NCI-H526 treated with DMSO at 0.1 percent for 48 hours (cell line): ENCODE results near the gene ZNF620.
"Not testable (repeated sequence)": the region's sequence is repeated elsewhere in the genome, so short reads cannot be mapped to it uniquely, and the experiment has no call there.

Experiments
- DNase-seq: peaks from one replicate; lab custom pipeline; 2025; lab: John Stamatoyannopoulos, UW

The ZNF620 gene

DNA sequence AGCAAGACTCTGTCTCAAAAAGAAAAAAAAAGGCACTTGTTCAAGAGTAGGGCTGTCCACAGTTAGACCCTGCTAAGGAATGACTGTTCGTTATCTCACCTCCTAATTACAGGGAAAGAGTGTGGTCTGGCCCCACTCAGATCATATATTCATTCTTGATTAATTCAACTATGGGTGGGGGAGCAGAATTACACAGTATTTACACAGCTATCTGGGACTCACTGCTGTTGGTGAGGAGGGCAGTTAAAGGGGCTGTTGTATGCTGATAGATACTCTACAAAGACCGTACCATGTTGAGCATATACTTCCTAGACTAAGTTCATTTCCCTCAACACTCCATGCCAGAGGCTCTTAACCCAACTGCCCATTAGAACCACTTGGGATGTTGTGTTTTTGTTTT lies 3.8 kb upstream of the ZNF620 start:
- no peak for DNase-seq

DNA sequence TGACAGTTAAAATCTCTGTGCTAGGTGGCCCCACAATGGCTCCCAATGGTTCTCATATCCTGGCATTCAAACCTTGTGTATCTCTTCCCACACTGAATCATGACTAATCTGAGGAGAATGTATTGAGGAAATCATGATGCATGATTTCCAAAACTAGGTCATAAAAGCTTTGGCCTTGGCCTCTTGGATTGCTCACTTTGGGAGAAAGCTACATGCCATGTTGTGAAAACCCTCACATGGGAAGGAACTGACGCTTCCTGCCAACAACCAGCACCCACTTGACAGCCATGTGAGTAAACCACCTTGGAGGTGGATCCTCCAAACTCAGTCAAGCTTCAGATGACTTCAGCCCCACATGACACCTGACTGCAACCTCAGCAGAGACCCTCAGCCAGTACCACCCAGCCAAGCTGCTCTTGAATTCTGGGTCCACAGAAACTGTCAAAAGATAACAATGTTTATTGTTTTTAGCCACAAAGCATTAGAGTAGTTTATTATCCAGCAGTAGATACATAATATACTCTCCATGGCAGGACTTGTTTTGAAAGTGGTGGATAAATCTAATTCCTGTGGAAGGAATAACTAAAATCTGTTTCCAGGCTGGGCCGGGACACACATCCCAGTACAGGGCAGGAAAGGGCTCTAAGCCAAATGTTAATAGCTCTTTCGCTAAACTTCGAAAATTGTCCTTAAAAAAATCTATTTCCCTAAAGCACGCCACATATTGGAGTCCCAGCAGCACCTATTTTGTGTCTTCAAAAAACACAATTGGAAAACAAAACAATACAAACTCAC lies 1.0 kb upstream of the ZNF620 start:
- DNase-seq, result no peak

DNA sequence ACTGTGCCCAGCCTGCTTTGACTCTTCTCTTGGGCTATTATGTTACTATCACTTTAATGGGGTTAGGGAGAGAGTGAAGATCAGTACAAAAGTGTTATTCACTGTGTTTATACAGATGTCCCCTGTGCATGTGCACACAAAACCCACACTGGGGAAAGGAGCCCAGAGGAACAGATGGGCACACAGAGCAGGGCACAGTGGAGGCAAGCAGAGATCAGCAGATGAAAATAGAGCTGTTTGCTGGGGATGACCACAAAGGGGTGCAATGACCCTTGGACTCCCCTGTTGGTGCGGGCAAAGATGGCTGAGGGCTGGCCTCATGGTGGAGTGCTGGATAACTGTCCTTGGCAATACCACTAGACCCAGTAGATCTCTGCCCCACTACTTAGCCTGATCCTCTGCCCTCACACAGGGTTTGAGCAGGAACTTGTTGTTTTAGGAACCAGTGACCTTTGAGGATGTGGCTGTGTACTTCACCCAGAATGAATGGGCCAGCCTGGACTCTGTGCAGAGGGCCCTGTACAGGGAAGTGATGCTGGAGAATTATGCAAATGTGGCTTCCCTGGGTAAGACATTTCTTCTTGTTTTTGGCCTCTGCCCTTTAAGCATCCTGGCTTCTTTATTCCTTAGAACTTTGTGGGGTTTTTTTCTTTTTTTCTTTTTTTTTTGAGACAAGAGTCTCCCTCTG lies 5.3 kb downstream of the ZNF620 start:
- no peak for DNase-seq

DNA sequence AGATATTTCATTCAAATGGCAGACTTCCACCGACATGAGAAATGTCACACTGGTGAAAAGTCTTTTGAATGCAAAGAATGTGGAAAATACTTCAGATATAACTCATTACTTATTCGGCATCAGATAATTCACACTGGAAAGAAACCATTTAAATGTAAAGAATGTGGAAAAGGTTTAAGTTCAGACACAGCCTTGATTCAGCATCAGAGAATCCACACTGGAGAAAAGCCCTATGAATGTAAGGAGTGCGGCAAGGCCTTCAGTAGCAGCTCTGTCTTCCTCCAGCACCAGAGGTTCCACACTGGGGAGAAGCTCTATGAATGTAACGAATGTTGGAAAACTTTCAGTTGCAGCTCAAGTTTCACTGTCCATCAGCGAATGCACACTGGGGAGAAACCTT lies 10.4 kb downstream of the ZNF620 start:
- no peak for DNase-seq

DNA sequence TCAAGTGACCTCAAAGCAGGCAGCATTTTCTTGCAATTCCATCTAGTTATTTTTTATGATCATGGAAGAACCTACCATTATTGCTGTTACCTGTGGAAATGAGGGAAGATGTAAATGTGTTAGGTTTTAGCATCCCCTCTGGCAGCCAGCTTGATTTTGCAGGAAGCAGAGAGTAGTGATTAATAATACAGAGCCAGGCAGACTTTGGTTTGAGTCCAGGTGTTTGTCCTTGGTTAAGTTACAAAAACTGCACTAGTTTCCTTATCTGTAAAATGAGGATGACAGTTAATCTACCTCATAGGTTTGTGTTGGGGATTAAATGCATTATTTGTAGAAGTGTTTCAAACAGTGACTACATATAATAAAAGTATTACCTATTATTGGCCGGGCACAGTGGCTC lies 12.2 kb downstream of the ZNF620 start:
- DNase-seq, result no peak

DNA sequence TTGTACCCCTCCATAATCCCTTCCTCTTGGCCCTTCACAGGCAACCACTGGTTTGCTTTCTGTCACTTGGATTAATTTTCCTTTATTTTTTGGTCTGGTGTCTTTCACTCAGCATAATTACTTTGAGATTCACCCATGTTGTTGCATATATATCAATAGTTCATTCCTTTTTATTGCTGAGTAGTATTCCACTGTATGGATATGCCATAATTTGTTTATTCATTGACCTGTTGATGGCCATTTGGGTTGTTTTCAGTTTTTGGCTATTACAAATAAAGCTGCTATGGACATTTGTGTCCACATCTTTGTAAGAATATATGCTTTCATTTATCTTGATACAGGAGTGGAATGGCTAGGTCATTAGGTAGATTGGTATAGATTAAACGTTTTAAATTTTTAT lies 13.0 kb downstream of the ZNF620 start:
- DNase-seq, result no peak

DNA sequence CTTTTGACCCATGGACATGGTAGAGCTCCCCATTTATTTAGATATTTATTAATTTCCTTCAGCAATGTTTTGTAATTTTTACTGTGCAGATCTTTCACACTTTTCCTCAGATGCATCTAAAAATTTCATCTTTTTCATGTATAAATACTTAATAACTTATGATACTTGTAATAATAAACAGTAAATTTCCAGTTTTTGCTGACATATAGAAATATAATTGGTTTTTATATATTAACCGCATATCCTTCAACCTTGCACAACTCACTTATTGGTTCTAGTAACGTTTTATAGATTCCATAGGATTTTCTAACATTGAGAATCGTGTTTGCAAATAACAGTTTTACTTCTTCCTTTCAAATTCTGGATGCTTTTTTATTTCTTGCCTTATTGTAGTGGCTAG lies 15.4 kb downstream of the ZNF620 start:
- DNase-seq, result no peak

DNA sequence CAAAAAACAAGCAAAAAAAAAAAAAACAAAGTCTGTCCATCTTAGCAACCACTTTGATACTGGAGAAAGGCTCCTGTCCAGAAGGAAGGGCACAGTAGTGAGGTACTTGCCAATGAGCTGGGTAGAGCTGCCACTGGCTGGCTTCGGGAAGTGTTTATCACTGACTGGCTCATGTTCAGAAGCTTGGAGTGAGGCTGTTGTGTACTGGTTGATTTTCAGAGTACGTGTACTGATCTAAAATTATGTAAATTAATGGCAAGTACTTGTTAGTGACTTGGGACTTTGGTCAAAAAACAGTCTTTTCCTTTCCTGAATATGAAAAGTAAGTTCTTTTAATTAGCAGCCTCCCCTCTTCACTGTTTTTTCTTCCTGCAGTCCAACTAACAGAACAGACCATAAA lies 17.9 kb downstream of the ZNF620 start:
- DNase-seq, result no peak

DNA sequence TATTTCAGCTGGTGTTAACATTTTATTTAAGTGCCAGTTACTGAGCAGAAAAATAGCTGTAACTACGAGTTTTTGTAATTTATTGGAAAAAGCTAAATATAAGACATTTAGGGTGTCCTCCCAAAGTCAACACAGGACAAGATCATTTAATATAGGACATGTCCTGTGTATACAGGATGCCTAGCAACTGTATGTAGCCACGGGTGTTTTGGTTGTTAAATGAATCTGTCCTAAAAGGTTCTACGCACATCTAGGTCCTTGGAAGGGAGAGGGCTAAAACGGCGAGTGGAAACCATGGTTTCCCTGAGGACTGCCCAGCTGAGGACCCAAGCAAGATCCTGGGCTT lies 18.4 kb downstream of the ZNF620 start:
- DNase-seq, result peak; percentile 54

DNA sequence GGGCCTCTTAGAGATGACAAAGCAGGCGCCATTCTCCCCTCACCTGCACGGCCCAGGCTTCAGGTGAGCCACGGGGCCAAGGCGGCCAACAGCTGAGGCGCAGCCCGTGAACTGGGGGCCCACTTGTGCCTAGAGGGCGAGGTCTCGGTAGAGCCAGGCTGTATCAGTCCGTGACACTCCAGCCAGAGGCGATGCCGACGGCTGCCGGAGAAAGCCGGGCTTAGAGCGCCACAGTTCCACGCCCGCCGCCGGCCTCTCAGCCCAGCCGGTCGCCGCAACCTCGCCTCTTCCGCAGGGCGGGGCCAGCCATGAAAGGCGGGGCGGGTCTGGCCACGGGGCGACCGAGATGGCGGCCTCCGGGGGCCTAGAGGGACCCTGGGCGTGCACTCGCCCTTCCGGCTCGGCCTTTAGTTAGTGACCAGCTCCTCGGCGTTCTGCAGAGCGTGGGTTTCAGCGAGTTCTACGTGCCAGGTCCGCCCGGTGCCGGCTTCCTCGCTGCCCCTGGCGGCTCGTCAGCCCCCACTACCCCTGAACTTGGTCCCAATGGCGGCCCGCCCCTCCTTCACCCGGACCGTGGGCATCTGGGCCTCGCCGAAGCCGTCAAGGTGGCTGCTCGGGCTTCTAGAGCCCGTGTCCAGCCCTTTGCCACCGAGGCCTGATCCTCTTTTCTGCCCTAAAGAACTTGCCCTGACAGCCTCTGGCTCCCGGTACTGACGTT lies 18.9 kb downstream of the ZNF620 start, which contains the start of gene ZNF621:
ZNF621 (plus strand) TSS at position 393 of the 718 bp plus-strand sequence. CDS start 881 bp downstream, outside the sequence.
- peak; percentile 64 for DNase-seq

DNA sequence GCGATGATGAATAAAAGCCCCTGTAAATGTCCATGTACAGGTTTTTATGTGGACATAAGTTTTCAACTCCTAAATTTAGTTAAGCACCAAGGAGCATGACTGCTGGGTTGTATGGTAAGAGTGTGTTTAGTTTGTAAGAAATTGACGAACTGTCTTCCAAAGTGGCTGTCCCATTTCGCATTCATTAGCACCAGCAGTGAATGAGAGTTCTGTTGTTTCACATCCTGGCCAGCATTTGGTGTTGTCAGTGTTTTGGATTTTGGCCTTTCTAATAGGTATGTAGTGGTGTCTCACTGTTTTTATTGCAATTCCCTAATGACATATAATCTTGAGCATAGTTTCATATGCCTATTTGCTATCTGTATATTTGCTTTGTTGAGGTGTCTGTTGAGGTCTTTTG lies 22.6 kb downstream of the ZNF620 start:
- DNase-seq, result no peak

DNA sequence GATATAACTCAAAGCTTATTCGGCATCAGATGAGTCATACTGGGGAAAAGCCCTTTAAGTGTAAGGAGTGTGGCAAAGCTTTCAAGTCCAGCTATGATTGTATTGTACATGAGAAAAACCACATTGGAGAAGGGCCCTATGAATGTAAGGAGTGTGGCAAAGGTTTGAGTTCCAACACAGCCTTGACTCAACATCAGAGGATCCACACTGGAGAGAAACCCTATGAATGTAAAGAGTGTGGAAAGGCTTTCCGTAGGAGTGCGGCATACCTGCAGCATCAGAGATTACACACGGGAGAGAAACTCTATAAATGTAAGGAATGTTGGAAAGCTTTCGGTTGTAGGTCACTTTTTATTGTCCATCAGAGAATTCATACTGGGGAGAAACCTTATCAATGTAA lies 26.4 kb downstream of the ZNF620 start:
- no peak for DNase-seq

DNA sequence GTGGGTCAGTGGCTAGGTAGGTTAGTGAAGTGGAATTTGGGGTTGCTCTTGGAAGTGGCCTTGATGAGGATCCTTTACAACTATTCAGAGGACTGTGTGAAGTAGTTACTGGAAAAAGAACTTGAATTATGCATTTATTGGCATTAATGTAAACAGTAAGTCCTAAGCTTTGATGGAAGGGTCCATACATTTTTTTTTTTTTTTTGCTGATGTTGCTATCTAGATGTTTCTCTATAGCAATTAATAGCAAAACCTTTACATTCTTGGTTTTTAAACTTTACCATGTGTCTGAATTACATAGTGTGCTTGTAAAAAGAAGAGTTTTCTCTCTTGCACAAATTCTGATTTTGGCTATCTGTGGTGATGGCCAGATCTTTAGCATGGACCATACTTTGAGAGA lies 28.4 kb downstream of the ZNF620 start:
- DNase-seq, result no peak

DNA sequence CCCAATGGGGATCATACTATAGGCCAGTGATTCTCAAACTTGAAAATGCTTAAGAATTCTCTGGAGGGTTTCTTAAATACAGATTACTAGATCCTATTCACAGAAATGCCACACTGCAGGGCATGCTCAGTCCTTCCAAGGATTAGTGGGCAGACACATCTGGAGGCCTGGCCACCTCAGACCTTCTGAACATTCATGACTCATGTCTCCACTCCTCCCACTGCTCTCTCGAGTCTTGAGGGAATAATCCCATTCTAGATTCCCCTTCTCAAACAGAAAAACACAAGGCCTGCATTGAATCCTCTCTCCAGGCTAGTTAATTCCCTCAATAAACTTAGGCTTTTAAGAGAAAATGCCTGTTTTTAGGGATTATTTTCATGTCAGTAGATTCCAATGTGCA lies 41.0 kb downstream of the ZNF620 start:
- no peak for DNase-seq

DNA sequence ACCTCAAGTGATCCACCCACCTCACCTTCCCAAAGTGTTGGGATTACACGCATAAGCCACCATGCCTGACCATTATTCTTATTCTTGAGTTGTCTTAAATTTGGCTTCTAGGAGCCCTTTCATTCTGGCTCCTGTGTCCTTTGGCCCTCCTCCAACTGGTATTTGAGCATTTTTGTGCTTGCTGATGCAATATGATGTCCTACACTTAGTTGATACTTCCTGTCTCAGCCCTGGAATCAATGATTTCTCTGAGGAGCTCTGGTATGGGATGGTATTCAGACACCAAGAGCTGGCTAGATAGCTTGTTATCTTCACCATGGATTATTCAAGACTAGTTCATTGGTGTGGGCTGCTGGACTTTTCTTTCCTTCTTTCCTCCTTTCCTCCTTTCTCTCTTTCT lies 44.3 kb downstream of the ZNF620 start:
- DNase-seq, result no peak

DNA sequence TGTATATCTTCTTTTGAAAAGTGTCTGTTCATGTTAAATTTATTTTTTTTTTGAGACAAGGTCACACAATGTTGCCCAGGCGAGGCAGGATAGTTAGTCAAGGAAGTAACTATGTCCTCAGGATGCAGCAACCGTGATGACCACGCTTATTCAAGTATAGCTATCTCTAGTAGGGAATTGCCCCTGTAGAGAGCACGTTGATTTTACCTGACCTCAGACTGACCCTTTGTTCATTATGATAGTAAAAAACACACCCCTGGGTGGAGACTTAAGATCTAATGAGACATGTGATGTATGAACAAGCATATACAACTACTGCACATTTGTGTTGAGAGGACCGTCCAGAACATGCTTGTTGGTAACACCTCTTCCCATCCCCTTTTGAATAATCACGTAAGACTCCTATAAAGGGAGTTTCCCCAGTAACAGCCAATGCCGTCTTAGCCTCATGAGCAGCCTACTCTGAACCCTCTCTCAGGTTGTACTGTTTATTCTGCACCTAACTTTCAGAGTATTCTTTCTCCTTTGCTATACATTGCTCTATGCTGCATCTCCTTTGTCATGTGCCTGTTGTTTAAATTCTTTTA lies 51.8 kb downstream of the ZNF620 start:
- no peak for DNase-seq

DNA sequence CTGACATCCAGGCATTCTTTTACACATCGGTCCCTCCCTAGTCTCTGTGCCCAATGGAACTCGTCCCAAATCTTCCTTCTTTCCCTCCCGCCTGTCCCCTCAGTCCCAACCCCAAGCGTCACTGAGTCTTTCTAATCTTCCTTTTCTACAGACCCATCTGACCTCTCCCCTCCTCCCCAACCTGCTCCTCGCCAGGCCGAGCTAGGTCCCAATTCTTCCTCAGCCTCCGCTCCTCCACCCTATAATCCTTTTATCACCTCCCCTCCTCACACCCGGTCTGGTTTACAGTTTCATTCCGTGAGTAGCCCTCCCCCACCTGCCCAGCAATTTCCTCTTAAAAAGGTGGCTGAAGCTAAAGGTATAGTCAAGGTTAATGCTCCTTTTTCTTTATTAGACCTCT lies 56.6 kb downstream of the ZNF620 start:
- not testable (repeated sequence) for DNase-seq

DNA sequence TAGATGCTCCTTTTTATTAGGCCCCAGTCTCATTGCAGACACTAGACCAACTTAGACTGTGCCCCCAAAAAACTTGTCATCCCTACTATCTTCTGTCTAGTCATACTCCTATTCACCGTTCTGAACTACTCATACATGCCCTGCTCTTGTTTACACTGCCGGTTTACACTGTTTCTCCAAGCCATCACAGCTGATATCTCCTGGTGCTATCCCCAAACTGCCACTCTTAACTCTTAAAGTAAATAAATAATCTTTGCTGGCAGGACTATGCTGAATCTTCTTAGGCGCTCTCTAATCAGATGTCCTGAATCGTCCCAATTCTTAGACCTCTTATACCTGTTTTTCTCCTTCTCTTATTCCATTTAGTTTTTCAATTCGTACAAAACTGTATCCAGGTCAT lies 59.8 kb downstream of the ZNF620 start:
- DNase-seq, result not testable (repeated sequence)

DNA sequence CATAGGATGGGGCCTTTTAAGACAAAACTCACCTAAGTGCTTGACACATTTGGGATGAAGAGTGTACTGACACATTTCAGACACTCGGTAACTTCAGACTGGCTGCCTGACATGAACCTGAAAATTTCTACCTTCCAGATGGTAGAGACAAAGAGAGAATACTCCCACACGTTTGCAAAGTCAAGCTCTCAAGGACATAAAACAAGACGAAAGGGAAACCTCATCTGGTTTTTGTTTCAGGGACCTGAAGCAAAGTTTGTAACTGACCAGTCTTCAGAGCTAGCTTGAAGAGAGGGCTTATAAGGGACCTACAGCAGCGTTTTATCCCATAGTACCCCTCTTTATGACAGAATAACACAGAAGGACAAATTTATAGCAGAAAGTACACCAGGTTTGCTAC lies 60.9 kb downstream of the ZNF620 start:
- DNase-seq, result no peak
